Loucy (cell line): ENCODE measurements around the gene EML2.

Source experiments
- H2AFZ ChIP-seq: fragments of 200-600 bp; sonication (generic); 2 replicates; pipeline ENCODE4 v1.6.0; 2016; ENCODE audit warnings: antibody characterized with exemption, mild to moderate bottlenecking, low read length, moderate library complexity
- H3F3A ChIP-seq: fragments of 200-600 bp; 2 replicates; pipeline ENCODE4 v1.6.0; 2016; ENCODE audit warnings: antibody characterized with exemption, low read depth, mild to moderate bottlenecking
- H3K27me3 ChIP-seq: fragments of 200-600 bp; sonication (generic); 2 replicates; pipeline ENCODE4 v1.6.1; 2014; ENCODE audit warnings: low read length, mild to moderate bottlenecking; ENCODE audit not compliant: insufficient read depth, poor library complexity, severe bottlenecking
- H3K36me3 ChIP-seq: fragments of 200-600 bp; sonication (generic); 2 replicates; pipeline ENCODE4 v1.6.1; 2016; ENCODE audit warnings: low read length; ENCODE audit not compliant: insufficient read depth
- H3K4me1 ChIP-seq: fragments of 200-600 bp; sonication (generic); 2 replicates; pipeline ENCODE4 v1.5.1; 2014; ENCODE audit warnings: low read length, mild to moderate bottlenecking; ENCODE audit not compliant: insufficient read depth, poor library complexity, severe bottlenecking
- H3K4me2 ChIP-seq: fragments of 200-600 bp; sonication (generic); 2 replicates; pipeline ENCODE4 v1.6.0; 2014; ENCODE audit warnings: antibody characterized with exemption, low read length, low read depth, mild to moderate bottlenecking; ENCODE audit not compliant: poor library complexity, severe bottlenecking
- H3K4me3 ChIP-seq: fragments of 200-600 bp; sonication (generic); 2 replicates; pipeline ENCODE4 v1.5.1; 2014; ENCODE audit warnings: low read length, mild to moderate bottlenecking, mixed read lengths; ENCODE audit not compliant: poor library complexity, severe bottlenecking
- H3K79me2 ChIP-seq: fragments of 200-600 bp; sonication (generic); 2 replicates; pipeline ENCODE4 v1.6.1; 2014; ENCODE audit warnings: low read length; ENCODE audit not compliant: insufficient read depth
- H3K9ac ChIP-seq: fragments of 200-600 bp; sonication (generic); 2 replicates; pipeline ENCODE4 v1.6.0; 2014; ENCODE audit warnings: mild to moderate bottlenecking, low read depth, low read length, moderate library complexity; ENCODE audit not compliant: poor library complexity, severe bottlenecking
- H3K9me2 ChIP-seq: fragments of 200-600 bp; sonication (generic); replicated peaks from 2 replicates; pipeline ENCODE4 v1.6.1; 2016; ENCODE audit warnings: low read depth, low read length, mixed read lengths
- H3K9me3 ChIP-seq: fragments of 200-600 bp; sonication (generic); 2 replicates; pipeline ENCODE4 v1.6.1; 2014; ENCODE audit warnings: mild to moderate bottlenecking, antibody characterized with exemption, low read length, low read depth; ENCODE audit not compliant: insufficient read depth
- H4K20me1 ChIP-seq: fragments of 200-600 bp; sonication (generic); 2 replicates; pipeline ENCODE4 v1.6.0; 2014; ENCODE audit warnings: antibody characterized with exemption, low read length, mild to moderate bottlenecking; ENCODE audit not compliant: insufficient read depth, poor library complexity, severe bottlenecking
- EZH2phosphoT487 ChIP-seq: fragments of 200-600 bp; IDR thresholded peaks from 2 replicates; pipeline ENCODE4 v1.6.1; 2018; ENCODE audit warnings: antibody characterized with exemption, mild to moderate bottlenecking, moderate library complexity, borderline replicate concordance
- TF ChIP-seq, protein P1 (sequence below): fragments of 200-600 bp; sonication (generic); conservative IDR thresholded peaks from 2 replicates; pipeline ENCODE4 v1.5.1; 2014; ENCODE audit warnings: mild to moderate bottlenecking, antibody characterized with exemption, low read length

EML2 gene

DNA sequence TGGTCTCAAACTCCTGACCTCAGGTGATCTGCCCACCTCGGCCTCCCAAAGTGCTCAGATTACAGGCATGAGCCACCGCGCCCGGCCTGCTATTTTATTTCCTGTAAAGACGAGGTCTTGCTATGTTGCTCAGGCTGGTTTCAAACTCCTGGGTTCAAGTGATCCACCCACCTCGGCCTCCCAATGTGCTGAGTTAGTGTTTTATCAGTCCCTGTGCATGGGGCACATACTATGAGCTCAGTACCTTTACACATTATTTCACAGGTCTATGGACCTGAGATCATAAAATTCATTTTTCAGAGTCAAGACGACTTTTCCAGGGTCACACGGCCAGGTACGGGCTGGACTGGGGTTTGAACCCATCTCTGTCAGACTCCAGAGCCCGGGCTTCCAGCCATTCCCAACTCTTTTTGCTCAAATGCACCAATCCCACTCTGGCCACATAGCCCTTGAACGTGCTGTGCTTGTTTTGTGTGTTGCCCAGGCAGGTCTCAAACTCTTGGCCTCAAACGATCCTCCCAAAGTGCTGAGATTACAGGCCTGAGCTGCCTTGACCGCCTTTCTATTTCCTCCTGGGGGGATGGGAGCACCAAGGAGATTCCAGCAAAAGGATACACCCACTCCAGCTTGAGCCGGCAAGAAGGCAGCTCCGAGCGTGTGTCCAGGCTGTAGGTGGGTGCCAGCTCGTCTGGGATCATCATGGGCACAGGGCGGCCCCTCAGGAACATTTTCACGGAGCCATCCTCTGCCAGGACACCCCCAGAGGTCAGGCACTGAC, 1.1 kb downstream of the EML2 start:
- Histone ChIP-seq H4K20me1 (no peaks in the 10 kb centered on the region), H3K9me3 (no peaks in the 10 kb centered on the region), H3K27me3 (no peaks in the 10 kb centered on the region), H3K4me2 (peak overlapping the region; percentile 98), H3K9ac (peak overlapping the region; percentile 83), H3K79me2 (peaks cover 11% of the 10 kb centered on the region; the same call in 1 of the 2 replicates), H3K9me2 (no peaks in the 10 kb centered on the region), H3K4me1 (peaks cover 12% of the 10 kb centered on the region), H3F3A (0 out of 2 replicates have a peak, but pooled peaks cover 5% of the 10 kb centered on the region), H3K36me3 (no peaks in the 10 kb centered on the region), H3K4me3 (peak overlapping the region; percentile 86), H2AFZ (no peak overlapping the region)
- TF ChIP-seq, protein P1, sequence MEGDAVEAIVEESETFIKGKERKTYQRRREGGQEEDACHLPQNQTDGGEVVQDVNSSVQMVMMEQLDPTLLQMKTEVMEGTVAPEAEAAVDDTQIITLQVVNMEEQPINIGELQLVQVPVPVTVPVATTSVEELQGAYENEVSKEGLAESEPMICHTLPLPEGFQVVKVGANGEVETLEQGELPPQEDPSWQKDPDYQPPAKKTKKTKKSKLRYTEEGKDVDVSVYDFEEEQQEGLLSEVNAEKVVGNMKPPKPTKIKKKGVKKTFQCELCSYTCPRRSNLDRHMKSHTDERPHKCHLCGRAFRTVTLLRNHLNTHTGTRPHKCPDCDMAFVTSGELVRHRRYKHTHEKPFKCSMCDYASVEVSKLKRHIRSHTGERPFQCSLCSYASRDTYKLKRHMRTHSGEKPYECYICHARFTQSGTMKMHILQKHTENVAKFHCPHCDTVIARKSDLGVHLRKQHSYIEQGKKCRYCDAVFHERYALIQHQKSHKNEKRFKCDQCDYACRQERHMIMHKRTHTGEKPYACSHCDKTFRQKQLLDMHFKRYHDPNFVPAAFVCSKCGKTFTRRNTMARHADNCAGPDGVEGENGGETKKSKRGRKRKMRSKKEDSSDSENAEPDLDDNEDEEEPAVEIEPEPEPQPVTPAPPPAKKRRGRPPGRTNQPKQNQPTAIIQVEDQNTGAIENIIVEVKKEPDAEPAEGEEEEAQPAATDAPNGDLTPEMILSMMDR: no peak
- TF ChIP-seq EZH2phosphoT487: no peak

DNA sequence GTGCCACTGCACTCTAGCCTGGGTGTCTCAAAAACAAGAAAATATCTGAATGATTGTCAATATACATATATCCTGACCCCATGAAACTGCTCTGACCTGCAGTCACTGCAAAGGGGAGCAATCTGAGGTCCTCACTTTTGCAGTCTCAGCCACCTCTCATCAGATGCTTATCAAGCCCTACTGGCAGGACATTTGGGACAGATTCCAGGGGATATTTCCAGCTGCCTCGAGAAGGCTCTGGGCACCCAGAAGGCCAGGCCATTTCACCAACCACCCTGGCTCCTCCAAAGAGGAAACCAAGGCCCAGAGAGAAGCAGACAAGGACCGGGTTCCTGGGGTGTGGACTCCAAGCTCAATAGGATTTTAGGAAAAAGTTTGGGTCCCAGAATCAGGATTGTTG, 2.3 kb downstream of the EML2 start:
- Histone ChIP-seq H3K27me3 (no peaks in the 10 kb centered on the region), H3K9ac (no peak overlapping the region), H3K4me1 (peaks cover 12% of the 10 kb centered on the region), H3K79me2 (peaks cover 11% of the 10 kb centered on the region; the same call in 1 of the 2 replicates), H4K20me1 (no peaks in the 10 kb centered on the region), H3F3A (0 out of 2 replicates have a peak, but pooled peaks cover 5% of the 10 kb centered on the region), H2AFZ (no peak overlapping the region), H3K9me2 (no peaks in the 10 kb centered on the region), H3K9me3 (no peaks in the 10 kb centered on the region), H3K4me2 (no peak overlapping the region), H3K36me3 (no peaks in the 10 kb centered on the region), H3K4me3 (no peak overlapping the region)
- TF ChIP-seq, protein P1: no peak
- no peak for TF ChIP-seq EZH2phosphoT487

DNA sequence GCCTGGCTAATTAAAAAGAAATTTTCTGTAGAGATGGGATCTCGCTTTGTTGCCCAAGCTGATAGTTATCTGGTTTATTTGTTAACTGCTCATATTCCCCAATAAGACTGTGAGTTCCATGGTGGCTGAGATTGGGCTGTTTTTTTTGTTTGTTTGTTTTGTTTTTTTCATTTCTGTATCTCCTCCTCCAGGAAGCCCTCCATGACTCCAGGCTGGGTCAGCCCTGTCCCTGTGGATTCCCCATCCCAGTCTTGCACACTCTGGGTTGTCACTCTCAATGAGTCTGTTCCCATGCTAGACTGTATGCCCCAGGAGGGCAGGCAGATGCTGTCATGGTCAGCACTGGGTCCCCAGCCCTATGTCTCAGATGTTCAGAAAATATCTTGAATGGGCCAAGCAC, 2.9 kb downstream of the EML2 start:
- Histone ChIP-seq H3K79me2 (peaks cover 11% of the 10 kb centered on the region; the same call in 1 of the 2 replicates), H4K20me1 (no peaks in the 10 kb centered on the region), H3F3A (0 out of 2 replicates have a peak, but pooled peaks cover 2% of the 10 kb centered on the region), H3K4me1 (peaks cover 9% of the 10 kb centered on the region), H2AFZ (no peak overlapping the region), H3K9me2 (no peaks in the 10 kb centered on the region), H3K4me3 (no peak overlapping the region), H3K36me3 (no peaks in the 10 kb centered on the region), H3K4me2 (no peak overlapping the region), H3K27me3 (no peaks in the 10 kb centered on the region), H3K9me3 (no peaks in the 10 kb centered on the region), H3K9ac (no peak overlapping the region)
- TF ChIP-seq EZH2phosphoT487: no peak
- TF ChIP-seq, protein P1: no peak
